Cardiac muscle cell (in vitro differentiated cells and primary cell): ENCODE results near the gene NTSR1. TPM values are rescaled to one million over a fixed set of nuclear protein-coding genes. Genes with fewer than 3 reads are reported as not detected.

ENCODE experiments used
- DNase-seq, 2 donors: peaks; one replicate each; pipeline versions ENCODE4 v3.0.0 to v3.0.0-alpha.2; 2010 to 2017; ENCODE audit warnings: low read depth in 1 of 2, low spot score in 1 of 2
- H3K27ac ChIP-seq: fragments of 200-600 bp; sonication (generic); 2 replicates; pipeline ENCODE4 v1.5.1; 2016
- H3K27me3 ChIP-seq: fragments of 200-600 bp; sonication (generic); 2 replicates; pipeline ENCODE4 v1.6.0; 2016; ENCODE audit warnings: control low read depth
- H3K36me3 ChIP-seq: fragments of 200-600 bp; sonication (generic); 2 replicates; pipeline ENCODE4 v1.5.1; 2016; ENCODE audit warnings: control low read depth
- H3K4me1 ChIP-seq: fragments of 200-600 bp; sonication (generic); 2 replicates; pipeline ENCODE4 v1.8.1; 2017; ENCODE audit warnings: low read depth, mild to moderate bottlenecking, mixed run types
- H3K4me3 ChIP-seq: fragments of 200-600 bp; sonication (generic); 2 replicates; pipeline ENCODE4 v1.5.1; 2016; ENCODE audit warnings: mild to moderate bottlenecking
- H3K9me3 ChIP-seq: fragments of 200-600 bp; sonication (generic); 2 replicates; pipeline ENCODE4 v1.5.1; 2017; ENCODE audit warnings: low read depth, mild to moderate bottlenecking, control low read depth
- CTCF ChIP-seq: IDR thresholded peaks from 2 replicates; pipeline ENCODE4 v1.5.1; 2012; ENCODE audit warnings: low read depth, mild to moderate bottlenecking, low read length
- polyA plus RNA-seq: library from polyadenylated mRNA; unstranded; fragments of >200 nt; fragmentation: Nextera tagmentation; extraction: Ambion mirVana; gene quantifications from 2 replicates; pipeline ENCODE4 v1.2.1, GENCODE V29; 2016
- total RNA-seq: library from RNA; depleted of rRNA; stranded (reverse); fragments of >200 nt; gene quantifications from 2 replicates; pipeline ENCODE4 v1.2.3, GENCODE V29; 2016

Gene NTSR1
- total and polyA plus RNA-seq, 2 experiments from 2014 or later, result 0.03 TPM; not detected in 1

- no peaks in the 10 kb centered on the region for H3K27me3 ChIP-seq
- peak within 1 kb of the TSS; percentile 100 for H3K4me3 ChIP-seq
- peaks cover 8% of the 10 kb centered on the region for H3K4me1 ChIP-seq
- peaks cover 17% of the 10 kb centered on the region for H3K36me3 ChIP-seq
- no peaks in the 10 kb centered on the region for H3K9me3 ChIP-seq
- DNase-seq, result peak; percentile 58 to 62
- no peak within 1 kb of the TSS for H3K27ac ChIP-seq
- TF ChIP-seq CTCF, result no peak
Observed at GRCh38 chr20:62804627-62805154, 96.1 kb downstream of the NTSR1 start, which contains the start of gene OGFR. OGFR (plus strand) TSS chr20:62804835; CDS start chr20:62804860, 25 bp downstream.

- Histone ChIP-seq H3K4me3 (peak overlapping the region; percentile 100), H3K27ac (no peak overlapping the region), H3K36me3 (peaks cover 19% of the 10 kb centered on the region), H3K27me3 (no peaks in the 10 kb centered on the region), H3K9me3 (no peaks in the 10 kb centered on the region), H3K4me1 (peaks cover 8% of the 10 kb centered on the region)
- TF ChIP-seq CTCF, result no peak
- DNase-seq, result peak in 1 of 2 donors; percentile 57
Observed at GRCh38 chr20:62805155-62805710, 96.6 kb downstream of the NTSR1 start.

- peaks cover 17% of the 10 kb centered on the region for H3K36me3 ChIP-seq
Observed at GRCh38 chr20:62805711-62806382, 97.2 kb downstream of the NTSR1 start.

GRCh38 chr20:62806383-62807050 is 97.9 kb downstream of the NTSR1 start:
- Histone ChIP-seq H3K4me1 (peaks cover 8% of the 10 kb centered on the region), H3K4me3 (no peak overlapping the region), H3K9me3 (no peaks in the 10 kb centered on the region), H3K27ac (no peak overlapping the region), H3K27me3 (no peaks in the 10 kb centered on the region), H3K36me3 (peaks cover 21% of the 10 kb centered on the region)
- no peak for DNase-seq
- no peak for TF ChIP-seq CTCF

More at GRCh38 chr20:62805711-62806382, 97.2 kb downstream of the NTSR1 start:
- Histone ChIP-seq H3K27ac (no peak overlapping the region), H3K4me1 (peaks cover 8% of the 10 kb centered on the region), H3K27me3 (no peaks in the 10 kb centered on the region), H3K9me3 (no peaks in the 10 kb centered on the region), H3K4me3 (peak overlapping the region; percentile 100)
- TF ChIP-seq CTCF, result no peak
- no peak for DNase-seq

- peaks cover 23% of the 10 kb centered on the region for H3K36me3 ChIP-seq
- no peak for DNase-seq
- TF ChIP-seq CTCF, result no peak
- H3K4me3 ChIP-seq, result no peak overlapping the region
- H3K27me3 ChIP-seq, result no peaks in the 10 kb centered on the region
- no peaks in the 10 kb centered on the region for H3K9me3 ChIP-seq
- peaks cover 8% of the 10 kb centered on the region for H3K4me1 ChIP-seq
- H3K27ac ChIP-seq, result no peak overlapping the region
Observed at GRCh38 chr20:62807444-62808210, 99.0 kb downstream of the NTSR1 start.
